ENCODE measurements around the gene ZNF280B. TPM values are rescaled to one million over a fixed set of nuclear protein-coding genes. Genes with fewer than 3 reads are reported as not detected.

ZNF280B gene
- polyA plus RNA-seq, 1 donor from 2014 or later = 0.98 TPM

DNA sequence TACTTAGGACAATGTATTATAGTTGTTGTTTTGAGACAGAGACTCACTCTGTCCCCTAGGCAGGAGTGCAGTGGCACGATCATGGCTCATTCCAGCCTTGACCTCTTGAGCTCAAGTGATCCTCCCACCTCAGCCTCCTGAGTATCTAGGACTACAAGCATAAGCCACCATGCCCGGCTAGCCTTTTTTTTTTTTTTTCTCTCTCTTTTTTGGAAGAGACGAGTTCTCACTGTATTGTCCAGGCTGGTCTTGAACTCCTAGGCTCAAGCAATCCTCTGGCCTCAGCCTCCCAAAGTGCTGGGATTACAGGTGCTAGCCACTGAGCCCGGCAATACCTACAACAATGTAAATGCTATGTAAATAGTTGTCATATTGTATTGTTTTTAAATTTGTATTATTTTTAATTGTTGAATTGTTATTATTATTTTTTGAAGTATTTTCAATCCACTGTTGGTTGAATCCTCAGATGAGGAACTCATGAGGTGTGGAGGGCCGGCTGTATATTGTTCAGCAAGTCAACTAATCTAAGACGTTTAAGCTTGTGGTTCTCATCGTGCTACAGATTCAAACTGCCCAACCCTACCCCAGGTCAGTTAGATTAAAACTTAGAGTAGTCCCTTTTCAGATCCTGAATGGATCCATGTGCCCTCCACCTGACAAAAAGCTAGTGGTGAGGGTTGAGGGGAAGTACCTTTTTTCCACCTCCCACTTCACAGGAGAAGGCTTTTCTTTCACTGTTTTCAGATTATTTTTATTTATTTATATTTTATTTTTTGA is 23.4 kb upstream of the ZNF280B start:
- Histone ChIP-seq H3K79me2 (replicated peaks; ENCODE audit: insufficient read depth, low read length) (no peaks in the 10 kb centered on the region), H3K9me3 (ENCODE audit: low read length) (no peaks in the 10 kb centered on the region), H4K20me1 (ENCODE audit: insufficient read depth) (no peaks in the 10 kb centered on the region), H2AFZ (ENCODE audit: low read depth, low read length) (no peak overlapping the region), H3K27me3 (ENCODE audit: insufficient read depth, low read depth, low read length) (no peaks in the 10 kb centered on the region), H3K36me3 (ENCODE audit: insufficient read depth, low read length) (no peaks in the 10 kb centered on the region), H3K4me3 (ENCODE audit: low read length) (no peak overlapping the region), H3K9ac (ENCODE audit: low read length) (no peak overlapping the region), H3K9me2 (ENCODE audit: insufficient read depth, low read length) (no peaks in the 10 kb centered on the region), H3K27ac (ENCODE audit: low read length) (no peak overlapping the region), H3K4me2 (ENCODE audit: low read length) (no peak overlapping the region), H3F3A (ENCODE audit: insufficient read depth, low read length, poor library complexity, severe bottlenecking) (no peaks in the 10 kb centered on the region)
- no peak for TF ChIP-seq RAD21 (conservative IDR thresholded peaks at IDR 0.05)
- no peak for TF ChIP-seq REST (IDR thresholded peaks at IDR 0.05; ENCODE audit: borderline replicate concordance)
- no peak for TF ChIP-seq EZH2 (IDR thresholded peaks at IDR 0.05; ENCODE audit: borderline replicate concordance, insufficient read depth, low read length, poor library complexity, severe bottlenecking)
- TF ChIP-seq POLR2AphosphoS5 (IDR thresholded peaks at IDR 0.05) = no peak
- TF ChIP-seq MXI1 (conservative IDR thresholded peaks at IDR 0.05; ENCODE audit: poor library complexity, severe bottlenecking) = no peak
- no peak for TF ChIP-seq EP300 (conservative IDR thresholded peaks at IDR 0.05; ENCODE audit: poor library complexity, severe bottlenecking)
- TF ChIP-seq, protein P1, sequence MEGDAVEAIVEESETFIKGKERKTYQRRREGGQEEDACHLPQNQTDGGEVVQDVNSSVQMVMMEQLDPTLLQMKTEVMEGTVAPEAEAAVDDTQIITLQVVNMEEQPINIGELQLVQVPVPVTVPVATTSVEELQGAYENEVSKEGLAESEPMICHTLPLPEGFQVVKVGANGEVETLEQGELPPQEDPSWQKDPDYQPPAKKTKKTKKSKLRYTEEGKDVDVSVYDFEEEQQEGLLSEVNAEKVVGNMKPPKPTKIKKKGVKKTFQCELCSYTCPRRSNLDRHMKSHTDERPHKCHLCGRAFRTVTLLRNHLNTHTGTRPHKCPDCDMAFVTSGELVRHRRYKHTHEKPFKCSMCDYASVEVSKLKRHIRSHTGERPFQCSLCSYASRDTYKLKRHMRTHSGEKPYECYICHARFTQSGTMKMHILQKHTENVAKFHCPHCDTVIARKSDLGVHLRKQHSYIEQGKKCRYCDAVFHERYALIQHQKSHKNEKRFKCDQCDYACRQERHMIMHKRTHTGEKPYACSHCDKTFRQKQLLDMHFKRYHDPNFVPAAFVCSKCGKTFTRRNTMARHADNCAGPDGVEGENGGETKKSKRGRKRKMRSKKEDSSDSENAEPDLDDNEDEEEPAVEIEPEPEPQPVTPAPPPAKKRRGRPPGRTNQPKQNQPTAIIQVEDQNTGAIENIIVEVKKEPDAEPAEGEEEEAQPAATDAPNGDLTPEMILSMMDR (IDR thresholded peaks at IDR 0.05; ENCODE audit: poor library complexity, severe bottlenecking) = no peak
- TF ChIP-seq SMC3 (conservative IDR thresholded peaks at IDR 0.05; ENCODE audit: poor library complexity) = no peak
- TF ChIP-seq TAF1 (IDR thresholded peaks at IDR 0.05; ENCODE audit: low read depth) = no peak

- no peaks in the 10 kb centered on the region for H4K20me1 ChIP-seq (ENCODE audit: insufficient read depth)
- no peak overlapping the region for H2AFZ ChIP-seq (ENCODE audit: low read depth, low read length)
- H3K4me2 ChIP-seq (ENCODE audit: low read length) = no peak overlapping the region
- H3K36me3 ChIP-seq (ENCODE audit: insufficient read depth, low read length) = no peaks in the 10 kb centered on the region
- H3K79me2 ChIP-seq (replicated peaks; ENCODE audit: insufficient read depth, low read length) = no peaks in the 10 kb centered on the region
- H3K27ac ChIP-seq (ENCODE audit: low read length) = no peak overlapping the region
- no peaks in the 10 kb centered on the region for H3K9me3 ChIP-seq (ENCODE audit: low read length)
- no peaks in the 10 kb centered on the region for H3K27me3 ChIP-seq (ENCODE audit: insufficient read depth, low read depth, low read length)
- no peak for TF ChIP-seq TAF1 (IDR thresholded peaks at IDR 0.05; ENCODE audit: low read depth)
- no peak for TF ChIP-seq MXI1 (conservative IDR thresholded peaks at IDR 0.05; ENCODE audit: poor library complexity, severe bottlenecking)
- no peak for TF ChIP-seq EZH2 (IDR thresholded peaks at IDR 0.05; ENCODE audit: borderline replicate concordance, insufficient read depth, low read length, poor library complexity, severe bottlenecking)
- TF ChIP-seq, protein P1 (IDR thresholded peaks at IDR 0.05; ENCODE audit: poor library complexity, severe bottlenecking) = no peak
- TF ChIP-seq POLR2AphosphoS5 (IDR thresholded peaks at IDR 0.05) = no peak
- TF ChIP-seq EP300 (conservative IDR thresholded peaks at IDR 0.05; ENCODE audit: poor library complexity, severe bottlenecking) = no peak
- TF ChIP-seq RAD21 (conservative IDR thresholded peaks at IDR 0.05) = no peak
- no peak for TF ChIP-seq REST (IDR thresholded peaks at IDR 0.05; ENCODE audit: borderline replicate concordance)
- no peak for TF ChIP-seq SMC3 (conservative IDR thresholded peaks at IDR 0.05; ENCODE audit: poor library complexity)
- no peak overlapping the region for H3K4me3 ChIP-seq (ENCODE audit: low read length)
- no peak overlapping the region for H3K9ac ChIP-seq (ENCODE audit: low read length)
- H3F3A ChIP-seq (ENCODE audit: insufficient read depth, low read length, poor library complexity, severe bottlenecking) = no peaks in the 10 kb centered on the region
- H3K9me2 ChIP-seq (ENCODE audit: insufficient read depth, low read length) = no peaks in the 10 kb centered on the region
Observed at GRCh38 chr22:22528780-22529179, 20.2 kb upstream of the ZNF280B start.

Data from neural cell (in vitro differentiated cells).